HTR-8/SVneo (cell line): ENCODE measurements around the gene TRAPPC8.
"Not testable (repeated sequence)": the region's sequence is repeated elsewhere in the genome, so short reads cannot be mapped to it uniquely, and the experiment has no call there.

Experiments used
- DNase-seq: peaks from one replicate; pipeline ENCODE4 v3.0.0; 2011; ENCODE audit warnings: low spot score, mixed read lengths; ENCODE audit not compliant: insufficient read length
- FAIRE-seq: peaks from 2 replicates; lab custom pipeline; 2011; peaks lifted over from hg19 to GRCh38; lab: Jason Lieb, UNC

TRAPPC8 gene

GRCh38 chr18:31876707-31877106, 66.2 kb downstream of the TRAPPC8 start:
- FAIRE-seq: no peak

DNA sequence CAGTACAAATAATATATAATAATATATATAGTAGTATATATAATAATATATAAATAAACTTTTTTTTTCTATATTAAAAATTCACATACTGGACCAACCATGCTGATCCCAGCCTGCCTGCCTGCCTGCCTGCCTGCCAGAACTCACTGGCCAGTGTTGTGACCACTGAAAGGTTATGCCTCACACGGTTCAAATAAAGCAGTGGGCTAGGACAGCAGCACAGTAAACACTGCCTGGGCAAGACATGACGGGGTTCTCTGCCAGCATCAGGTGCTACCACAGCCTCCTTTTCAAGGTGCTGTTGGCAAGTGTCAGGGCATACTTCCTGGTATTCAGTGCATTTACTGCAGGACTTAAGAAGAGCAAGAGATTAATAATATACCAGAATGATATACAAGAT, 67.6 kb downstream of the TRAPPC8 start:
- FAIRE-seq: no peak
- no peak for DNase-seq

More at GRCh38 chr18:31876707-31877106, 66.2 kb downstream of the TRAPPC8 start:
- no peak for DNase-seq

DNA sequence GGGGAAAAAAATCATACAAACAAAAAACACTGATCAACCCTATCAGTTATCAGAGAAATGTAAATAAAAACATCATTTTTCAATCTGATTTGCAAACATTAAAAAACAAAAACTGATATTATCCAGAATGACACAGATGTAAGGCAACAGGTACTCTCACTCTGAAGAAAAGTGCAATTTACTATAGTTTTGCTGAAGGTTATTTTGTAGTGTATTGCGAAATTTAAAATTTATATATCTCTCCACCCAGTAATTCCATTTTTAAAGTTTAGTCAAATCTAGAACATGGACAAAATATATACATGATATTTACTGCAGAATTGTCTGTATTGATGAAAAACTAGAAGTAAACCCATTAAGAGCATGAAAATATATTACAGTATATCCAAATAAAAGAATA, 79.8 kb downstream of the TRAPPC8 start:
- FAIRE-seq (no peak), DNase-seq (no peak)

DNA sequence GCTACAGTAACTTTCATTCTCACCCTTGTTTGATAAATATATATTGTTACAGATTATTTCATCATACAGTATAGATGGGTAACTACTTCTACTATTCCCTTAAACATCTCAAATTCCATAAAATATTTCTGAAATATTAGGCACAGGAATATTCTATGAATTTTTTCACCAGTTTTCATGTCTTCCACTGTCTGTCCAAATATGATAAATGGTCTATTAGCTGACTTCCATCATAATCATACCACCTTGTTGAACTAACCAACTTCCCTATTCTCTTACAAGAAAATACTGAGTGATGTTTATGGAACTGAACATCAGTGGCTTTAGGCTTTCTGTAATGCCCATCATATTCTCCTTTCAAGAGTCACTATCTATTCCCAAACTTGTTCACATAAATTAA, 82.4 kb downstream of the TRAPPC8 start:
- FAIRE-seq: no peak
- no peak for DNase-seq

- DNase-seq (no peak), FAIRE-seq (no peak)
Measured at GRCh38 chr18:31857526-31858106, 85.3 kb downstream of the TRAPPC8 start.

DNA sequence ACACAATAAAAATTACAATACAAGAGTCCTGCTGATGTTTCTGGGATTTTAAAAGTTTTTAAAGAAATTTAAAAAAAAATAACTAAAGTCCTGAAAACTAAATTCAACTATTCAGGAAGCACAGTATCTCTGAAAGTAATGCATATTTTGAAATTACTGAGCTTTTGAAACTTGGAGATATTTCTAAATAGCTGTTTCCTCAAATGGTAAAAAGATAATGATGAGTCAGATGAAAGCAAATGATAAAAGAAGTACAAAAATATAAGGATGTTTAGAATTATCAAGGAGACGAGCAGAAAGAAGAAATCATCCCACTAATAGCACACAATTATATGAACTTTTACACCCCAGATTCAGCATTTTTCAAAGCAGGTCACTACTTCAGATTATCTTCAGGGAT, 92.1 kb downstream of the TRAPPC8 start:
- no peak for DNase-seq
- FAIRE-seq: no peak

GRCh38 chr18:31840499-31840898, 102.4 kb downstream of the TRAPPC8 start:
- FAIRE-seq (no peak), DNase-seq (no peak)

DNA sequence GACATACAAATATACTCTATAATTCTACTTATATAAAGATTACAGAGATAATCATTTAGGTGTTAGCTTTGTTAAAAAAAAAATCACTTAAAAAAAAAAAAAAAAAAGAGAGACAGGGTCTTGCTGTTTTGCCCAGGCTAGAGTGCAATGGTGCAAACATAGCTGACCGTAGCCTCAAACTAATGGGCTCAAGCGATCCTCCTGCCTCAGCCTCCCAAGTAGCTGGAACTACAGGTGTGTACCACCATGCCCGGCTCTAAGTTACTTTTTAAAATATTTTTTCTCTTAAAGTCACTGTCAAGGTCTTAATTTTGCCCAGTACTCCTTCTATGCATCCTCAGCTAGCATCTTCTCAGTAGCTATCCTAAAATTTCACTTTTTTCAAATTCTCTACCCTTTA, 105.0 kb downstream of the TRAPPC8 start:
- FAIRE-seq (no peak), DNase-seq (no peak)

GRCh38 chr18:31835528-31836133, 107.3 kb downstream of the TRAPPC8 start:
- DNase-seq: no peak
- no peak for FAIRE-seq

DNA sequence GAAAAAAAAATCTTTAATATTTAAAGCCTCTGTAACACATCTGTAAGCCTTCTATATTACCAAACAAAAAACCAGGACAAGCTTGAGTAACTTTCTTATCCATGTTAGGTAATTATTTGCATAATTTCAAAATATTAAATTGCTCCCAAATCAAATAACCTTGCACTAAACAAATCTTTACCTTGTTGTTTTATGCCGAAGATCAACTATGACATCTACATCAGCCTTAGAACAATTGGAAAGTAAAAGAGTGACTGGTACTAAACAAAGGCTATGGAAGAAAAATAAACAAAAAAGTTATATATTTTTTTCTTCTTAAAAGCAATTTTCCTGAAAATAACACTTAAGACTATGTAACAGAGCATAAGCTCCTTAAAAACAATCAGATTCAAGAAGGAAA, 111.0 kb downstream of the TRAPPC8 start:
- DNase-seq (no peak), FAIRE-seq (no peak)

GRCh38 chr18:31830686-31831085, 112.2 kb downstream of the TRAPPC8 start:
- DNase-seq: no peak
- no peak for FAIRE-seq

GRCh38 chr18:31828613-31829012, 114.3 kb downstream of the TRAPPC8 start:
- DNase-seq (no peak), FAIRE-seq (no peak)

GRCh38 chr18:31826673-31827325, 116.1 kb downstream of the TRAPPC8 start:
- not testable (repeated sequence) for DNase-seq, FAIRE-seq

- no peak for FAIRE-seq
- DNase-seq: no peak
Measured at GRCh38 chr18:31825772-31826171, 117.2 kb downstream of the TRAPPC8 start.

GRCh38 chr18:31821545-31822171, 121.3 kb downstream of the TRAPPC8 start:
- no peak for DNase-seq

GRCh38 chr18:31819925-31820229, 123.1 kb downstream of the TRAPPC8 start:
- DNase-seq (no peak), FAIRE-seq (no peak)

More at GRCh38 chr18:31821545-31822171, 121.3 kb downstream of the TRAPPC8 start:
- FAIRE-seq: no peak

DNA sequence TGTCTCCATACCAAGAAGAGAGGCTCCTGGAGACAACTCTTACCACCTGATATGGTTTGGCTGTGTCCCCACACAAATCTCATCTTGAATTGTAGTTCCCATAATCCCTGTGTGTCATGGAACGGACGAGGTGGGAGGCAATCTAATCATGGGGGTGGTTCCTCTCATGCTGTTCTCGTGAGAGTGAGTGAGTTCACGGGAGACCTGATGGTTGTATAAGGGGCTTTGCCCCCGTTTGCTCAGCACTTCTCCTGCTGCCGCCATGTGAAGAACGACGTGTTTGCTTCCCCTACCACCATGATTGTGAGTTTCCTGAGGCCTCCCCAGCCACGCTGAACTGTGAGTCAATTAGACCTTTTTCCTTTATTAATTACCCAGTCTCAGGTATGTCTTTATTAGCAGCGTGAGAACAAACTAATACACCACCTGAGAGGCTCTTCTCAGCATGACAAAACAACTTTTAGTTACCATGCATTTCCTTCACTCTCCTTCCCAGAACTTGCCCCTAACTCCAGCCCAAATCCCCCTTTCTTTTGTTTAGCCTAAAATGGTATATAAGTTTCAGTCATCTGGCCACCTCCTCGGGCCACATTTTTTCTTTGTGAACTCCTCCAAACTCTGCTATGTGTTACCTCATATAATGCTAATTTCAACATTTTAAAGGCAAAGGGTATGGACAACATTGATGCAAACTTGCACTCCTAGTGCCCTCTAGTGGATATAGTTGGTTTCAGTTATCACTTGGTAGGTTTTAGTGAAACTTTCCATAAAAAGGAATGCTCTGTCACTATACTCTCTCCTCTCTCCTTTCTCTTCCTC, 123.6 kb downstream of the TRAPPC8 start:
- peak; percentile 18 for DNase-seq
- no peak for FAIRE-seq

DNA sequence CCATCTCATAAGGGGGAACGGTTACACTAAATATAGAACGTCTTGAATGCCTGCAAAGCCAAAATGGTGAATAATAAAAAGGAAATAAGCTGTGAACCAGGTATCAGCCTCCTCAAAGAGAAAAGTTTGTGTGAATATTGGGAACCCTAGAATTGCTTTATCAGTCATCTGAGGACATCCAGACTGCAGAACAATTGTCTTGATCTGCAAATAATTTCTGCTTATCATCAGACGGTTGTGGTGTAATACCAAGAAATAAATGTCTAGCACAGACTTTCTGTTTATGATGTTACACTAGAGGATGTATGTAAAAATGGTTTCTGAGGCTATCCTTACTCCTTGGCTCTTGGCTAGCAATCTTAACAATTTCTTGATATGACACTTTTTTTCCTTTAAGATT, 128.8 kb downstream of the TRAPPC8 start:
- DNase-seq (no peak), FAIRE-seq (no peak)

DNA sequence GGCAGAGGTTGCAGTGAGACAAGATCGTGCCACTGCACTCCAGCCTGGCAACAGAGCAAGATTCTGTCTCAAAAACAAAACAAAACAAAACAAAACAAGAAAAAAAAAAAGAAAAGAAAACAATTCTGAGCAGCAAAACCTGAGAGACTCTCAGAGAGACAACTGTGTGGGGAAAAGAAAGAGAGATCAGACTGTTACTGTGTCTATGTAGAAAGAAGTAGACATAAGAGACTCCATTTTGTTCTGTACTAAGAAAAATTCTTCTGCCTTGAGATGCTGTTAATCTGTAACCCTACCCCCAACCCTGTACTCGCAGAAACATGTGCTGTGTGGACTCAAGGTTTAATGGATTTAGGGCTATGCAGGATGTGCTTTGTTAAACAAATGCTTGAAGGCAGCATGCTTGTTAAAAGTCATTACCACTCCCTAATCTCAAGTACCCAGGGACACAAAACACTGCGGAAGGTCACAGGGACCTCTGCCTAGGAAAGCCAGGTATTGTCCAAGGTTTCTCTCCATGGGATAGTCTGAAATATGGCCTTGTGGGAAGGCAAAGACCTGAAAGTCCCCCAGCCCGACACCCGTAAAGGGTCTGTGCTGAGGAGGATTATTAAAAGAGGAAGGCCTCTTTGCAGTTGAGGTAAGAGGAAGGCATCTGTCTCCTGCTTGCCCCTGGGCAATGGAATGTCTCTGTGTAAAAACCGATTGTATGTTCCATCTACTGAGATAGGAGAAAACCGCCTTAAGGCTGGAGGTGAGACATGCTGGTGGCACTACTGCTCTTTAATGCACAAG, 132.4 kb downstream of the TRAPPC8 start:
- not testable (repeated sequence) for FAIRE-seq, DNase-seq

DNA sequence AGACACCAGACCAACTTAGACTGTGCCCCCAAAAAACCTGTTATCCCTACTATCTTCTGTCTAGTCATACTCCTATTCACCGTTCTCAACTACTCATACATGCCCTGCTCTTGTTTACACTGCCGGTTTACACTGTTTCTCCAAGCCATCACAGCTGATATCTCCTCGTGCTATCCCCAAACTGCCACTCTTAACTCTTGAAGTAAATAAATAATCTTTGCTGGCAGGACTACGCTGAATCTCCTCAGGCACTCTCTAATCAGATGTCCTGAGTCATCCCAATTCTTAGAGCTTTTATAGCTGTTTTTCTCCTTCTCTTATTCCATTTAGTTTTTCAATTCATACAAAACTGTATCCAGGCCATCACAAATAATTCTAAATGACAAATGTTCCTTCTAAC, 133.9 kb downstream of the TRAPPC8 start:
- not testable (repeated sequence) for DNase-seq, FAIRE-seq
